Head of caudate nucleus (tissue), 42 donors: ENCODE results near the gene SDSL.

Experiments used
- DNase-seq, 42 donors: peaks; one replicate each; pipeline versions ENCODE4 v3.0.0 to v3.0.0-alpha.2; 2020 to 2021; ENCODE audit warnings: mixed read lengths in 7 of 42
- intact Hi-C: fragments of 100-400 bp; cut with DNase I; formaldehyde crosslinking; loops from one replicate; pipeline ENCODE4 v1.15.0; 2022

SDSL gene

GRCh38 chr12:113438523-113439300, 16.5 kb downstream of the SDSL start:
- intact Hi-C loops = no loop called here
- no peak for DNase-seq

GRCh38 chr12:113439301-113439597, 17.1 kb downstream of the SDSL start:
- intact Hi-C loops = no loop called here
- DNase-seq = no peak

- DNase-seq = peak; percentile 36 to 83 (median 62)
Observed at GRCh38 chr12:113439606-113440030, 17.4 kb downstream of the SDSL start.

GRCh38 chr12:113440336-113440735, 18.2 kb downstream of the SDSL start:
- no peak for DNase-seq
- intact Hi-C loops = no loop called here

More at GRCh38 chr12:113439606-113440030, 17.4 kb downstream of the SDSL start:
- intact Hi-C loops = no loop called here

GRCh38 chr12:113440947-113441782, 19.0 kb downstream of the SDSL start:
- intact Hi-C loops = no loop called here
- no peak for DNase-seq

- DNase-seq = no peak
- intact Hi-C loops = no loop called here
Observed at GRCh38 chr12:113443030-113443539, 20.9 kb downstream of the SDSL start.

- intact Hi-C loops = no loop called here
- DNase-seq = no peak
Observed at GRCh38 chr12:113445544-113446171, 23.5 kb downstream of the SDSL start.

GRCh38 chr12:113448873-113449272, 26.7 kb downstream of the SDSL start:
- intact Hi-C loops = no loop called here
- DNase-seq = no peak

- intact Hi-C loops = no loop called here
- DNase-seq = no peak
Observed at GRCh38 chr12:113449299-113449698, 27.1 kb downstream of the SDSL start.

GRCh38 chr12:113449839-113450238, 27.7 kb downstream of the SDSL start:
- no peak for DNase-seq
- intact Hi-C loops = no loop called here

- no peak for DNase-seq
- intact Hi-C loops = no loop called here
Observed at GRCh38 chr12:113452458-113452857, 30.3 kb downstream of the SDSL start.

GRCh38 chr12:113453330-113453729, 31.1 kb downstream of the SDSL start:
- DNase-seq = no peak
- intact Hi-C loops = no loop called here

GRCh38 chr12:113456199-113456598, 34.0 kb downstream of the SDSL start:
- intact Hi-C loops = no loop called here
- no peak for DNase-seq

- DNase-seq = no peak
- intact Hi-C loops = no loop called here
Observed at GRCh38 chr12:113456761-113457160, 34.6 kb downstream of the SDSL start.

GRCh38 chr12:113457185-113457584, 35.0 kb downstream of the SDSL start:
- intact Hi-C loops = no loop called here
- no peak for DNase-seq

- DNase-seq = no peak
- intact Hi-C loops = no loop called here
Observed at GRCh38 chr12:113457710-113458109, 35.5 kb downstream of the SDSL start.

GRCh38 chr12:113459981-113460380, 37.8 kb downstream of the SDSL start:
- DNase-seq = no peak
- intact Hi-C loops = loop anchor here (5.0 kb wide), 1 partner anchor 452 kb away; no protein-coding TSS in a partner anchor

- intact Hi-C loops = loop anchor here (5.0 kb wide), 1 partner anchor 451 kb away; no protein-coding TSS in a partner anchor
Observed at GRCh38 chr12:113461666-113462065, 39.5 kb downstream of the SDSL start.

GRCh38 chr12:113462117-113462774, 40.1 kb downstream of the SDSL start:
- intact Hi-C loops = loop anchor here (5.0 kb wide), 1 partner anchor 450 kb away; no protein-coding TSS in a partner anchor
- DNase-seq = peak; percentile 66 to 92 (median 82)

More at GRCh38 chr12:113461666-113462065, 39.5 kb downstream of the SDSL start:
- DNase-seq = no peak
